Activated CD4-positive, alpha-beta T cell treated with anti-CD3 and anti-CD28 coated beads, Interleukin-2, amount 50 U/mL, for 16 hours (primary cell): ENCODE data around the gene KCNQ1.
"Not testable (repeated sequence)": the region's sequence is repeated elsewhere in the genome, so short reads cannot be mapped to it uniquely, and the experiment has no call there.

Experiments
- DNase-seq: peaks from one replicate; pipeline ENCODE4 v3.0.0-alpha.2; 2020

Gene KCNQ1

DNA sequence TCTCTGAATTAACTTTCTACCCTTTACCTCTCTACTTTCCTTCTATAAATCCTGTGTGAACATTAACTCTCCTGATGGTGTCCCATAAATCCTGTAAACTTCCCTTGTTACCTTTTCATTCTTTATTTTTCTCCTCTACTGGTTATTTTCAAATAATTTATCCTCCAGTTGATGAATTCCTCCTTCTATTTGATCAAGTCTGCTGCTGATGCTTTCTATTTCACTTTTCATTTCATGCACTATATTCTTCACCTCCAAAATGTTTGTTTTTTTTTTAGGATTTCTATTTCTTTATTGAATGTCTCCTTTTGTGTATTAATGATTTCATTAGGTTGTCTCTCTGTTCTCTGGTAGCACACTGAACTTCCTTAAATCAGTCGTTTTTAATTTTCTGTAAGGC is 186.4 kb downstream of the KCNQ1 start:
- no peak for DNase-seq

DNA sequence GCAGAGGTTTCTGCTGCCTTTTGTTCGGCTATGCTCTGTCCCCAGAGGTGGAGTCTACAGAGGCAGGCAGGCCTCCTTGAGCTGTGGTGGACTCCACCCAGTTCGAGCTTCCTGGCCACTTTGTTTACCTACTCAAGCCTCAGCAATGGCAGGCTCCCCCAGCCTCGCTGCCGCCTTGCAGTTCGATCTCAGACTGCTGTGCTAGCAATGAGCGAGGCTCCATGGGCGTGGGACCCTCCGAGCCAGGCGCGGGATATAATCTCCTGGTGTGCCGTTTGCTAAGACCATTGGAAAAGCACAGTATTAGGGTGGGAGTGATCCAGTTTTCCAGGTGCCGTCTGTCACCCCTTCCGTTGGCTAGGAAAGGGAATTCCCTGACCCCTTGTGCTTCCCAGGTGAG is 195.0 kb downstream of the KCNQ1 start:
- DNase-seq, result not testable (repeated sequence)

DNA sequence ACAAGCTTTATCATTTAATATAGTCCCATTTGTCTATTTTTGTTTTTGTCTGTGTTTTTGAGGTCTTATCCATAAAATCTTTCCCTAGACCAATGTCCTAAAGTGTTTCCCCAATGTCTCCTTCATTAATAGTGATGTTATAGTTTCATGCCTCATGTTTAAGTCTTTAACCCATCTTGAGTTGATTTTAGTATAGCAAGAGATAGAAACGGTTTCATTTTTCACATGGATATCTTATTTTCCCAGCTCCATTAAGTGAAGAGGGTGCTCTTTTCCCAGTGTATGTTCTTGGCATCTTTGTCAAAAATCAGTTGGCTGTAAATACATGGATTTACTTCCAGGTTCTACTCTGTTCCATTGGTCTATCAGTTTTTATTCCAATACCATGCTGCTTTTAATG is 196.8 kb downstream of the KCNQ1 start:
- no peak for DNase-seq

DNA sequence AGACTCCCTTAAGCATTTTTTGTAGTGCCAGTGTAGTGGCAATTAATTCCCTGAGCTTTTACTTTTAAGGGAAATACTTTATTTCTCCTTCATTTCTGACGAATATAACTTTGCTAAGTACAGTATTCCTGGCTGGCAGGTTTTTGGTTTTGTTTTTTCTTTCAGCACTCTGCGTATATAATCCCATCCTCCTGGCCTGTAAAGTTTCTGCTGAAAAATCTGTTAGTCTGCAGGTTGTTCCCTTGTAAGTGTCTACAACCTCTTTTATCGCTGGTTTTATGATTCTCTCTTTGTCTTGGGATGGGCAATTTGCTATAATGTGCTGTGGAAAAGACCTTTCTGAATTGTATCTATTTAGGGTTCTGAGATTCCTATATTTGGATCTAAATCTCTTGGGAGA is 198.9 kb downstream of the KCNQ1 start:
- DNase-seq, result no peak

DNA sequence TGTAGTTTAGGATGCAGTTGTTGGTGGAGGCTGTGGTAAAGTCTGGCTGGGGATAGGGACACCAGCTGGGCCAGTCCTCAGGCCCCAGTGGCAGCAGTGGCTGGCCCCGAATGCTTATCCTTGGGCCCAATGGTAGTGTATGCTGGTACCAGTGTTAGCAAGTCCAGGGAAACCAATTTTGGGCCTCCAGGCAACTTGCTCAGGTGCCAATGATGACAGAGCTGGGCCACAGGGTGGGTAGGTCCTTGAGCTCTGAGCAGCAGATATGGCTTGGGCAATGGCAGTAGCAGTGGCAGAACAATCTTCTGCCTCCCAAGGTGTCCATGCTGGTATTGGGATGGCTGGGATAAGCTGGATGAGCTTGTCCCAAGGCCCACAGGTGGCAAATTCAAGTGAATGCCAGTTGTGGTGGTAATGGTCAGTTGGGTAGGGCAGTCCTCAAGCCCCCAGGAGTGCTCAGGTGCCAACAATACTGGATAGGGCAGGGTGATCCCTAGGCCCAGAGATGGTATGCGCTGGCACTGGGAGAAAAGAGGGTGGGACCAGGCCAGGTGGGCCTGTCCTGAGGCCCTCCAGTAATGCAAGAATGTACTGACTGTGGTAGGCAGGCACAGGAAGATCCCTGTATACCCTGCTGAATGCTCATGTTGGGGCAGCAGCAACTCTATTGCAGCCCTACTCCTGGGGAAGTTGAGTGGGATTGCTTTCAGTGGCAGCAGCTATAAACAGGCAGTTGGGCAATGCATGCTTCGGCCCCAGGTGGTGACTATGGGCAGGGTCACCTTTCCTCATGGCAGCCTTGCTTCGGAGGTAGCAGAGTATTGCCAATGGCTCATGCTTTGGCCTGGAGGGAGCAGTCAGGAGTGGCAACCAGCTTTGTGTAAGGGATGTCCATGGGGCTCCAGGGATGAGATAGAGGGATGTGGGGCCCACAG is 200.3 kb downstream of the KCNQ1 start:
- no peak for DNase-seq

DNA sequence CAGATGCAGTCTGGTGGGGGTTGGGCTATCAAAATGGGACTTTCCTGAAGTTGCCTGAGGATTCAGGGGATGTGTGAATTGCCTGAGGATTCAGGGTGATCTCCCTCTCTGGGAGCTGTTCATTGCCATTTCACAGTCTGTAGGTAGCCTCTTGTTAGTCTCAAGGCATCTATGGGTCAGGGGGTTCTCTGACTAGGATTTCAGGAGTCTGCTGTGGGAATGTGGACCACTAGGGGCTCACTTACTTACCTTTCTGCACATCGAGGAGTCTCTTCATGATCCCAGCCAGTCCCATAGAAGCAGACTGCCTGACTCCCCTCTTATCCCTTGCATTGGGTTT is 200.9 kb downstream of the KCNQ1 start:
- no peak for DNase-seq

DNA sequence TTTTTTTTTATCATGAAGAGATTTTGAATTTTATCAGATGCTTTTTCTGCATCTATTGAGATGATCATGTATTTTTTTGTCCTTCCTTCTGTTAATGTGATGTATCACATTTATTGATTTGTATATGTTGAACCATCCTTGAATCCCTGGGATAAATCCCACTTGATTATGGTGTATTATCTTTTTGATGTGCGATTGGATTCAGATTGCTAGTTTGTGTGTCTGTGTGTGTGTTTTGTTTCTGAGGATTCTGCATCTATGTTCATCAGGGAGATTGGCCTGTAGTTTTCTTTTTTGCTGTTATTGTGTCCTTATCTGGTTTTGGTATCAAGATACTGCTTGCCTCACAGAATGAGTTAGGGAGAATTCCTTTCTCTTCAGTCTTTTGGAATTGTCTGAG is 202.4 kb downstream of the KCNQ1 start:
- no peak for DNase-seq

DNA sequence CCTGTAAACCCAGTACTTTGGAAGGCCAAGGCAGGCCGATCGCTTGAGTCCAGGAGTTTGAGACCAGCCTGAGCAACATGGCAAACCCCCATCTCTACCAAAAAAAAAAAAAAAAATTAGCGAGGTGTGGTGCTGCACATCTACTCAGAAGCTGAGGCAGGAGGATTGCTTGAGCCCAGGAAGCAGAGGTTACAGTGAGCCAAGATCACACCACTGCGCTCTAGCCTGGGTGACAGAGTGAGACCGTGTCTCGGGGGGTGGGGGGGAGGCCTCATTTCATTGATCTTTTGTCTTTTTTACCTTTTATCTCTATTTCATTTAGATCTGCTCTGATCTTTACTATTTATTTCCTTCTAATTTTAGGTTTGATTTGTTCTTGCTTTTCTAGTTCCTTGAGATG is 203.1 kb downstream of the KCNQ1 start:
- DNase-seq, result no peak

DNA sequence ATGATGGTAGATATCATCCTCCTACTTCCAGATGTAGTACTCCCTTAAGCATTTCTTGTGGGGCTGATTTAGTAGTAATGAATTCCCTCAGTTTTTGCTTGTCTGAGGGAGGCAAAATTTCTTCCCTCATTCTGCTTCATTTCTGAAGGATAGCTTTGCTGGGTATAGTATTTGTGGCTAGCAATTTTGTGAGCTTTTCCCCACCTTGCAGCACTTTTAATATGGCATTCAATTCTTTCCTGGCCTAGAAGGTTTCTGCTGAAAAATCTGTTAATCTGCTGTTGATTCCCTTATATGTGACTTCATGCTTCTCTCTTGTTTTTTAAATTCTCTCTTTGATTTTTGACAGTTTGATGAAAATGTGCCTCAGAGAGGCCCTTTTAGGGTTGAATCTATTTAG is 204.6 kb downstream of the KCNQ1 start:
- no peak for DNase-seq

DNA sequence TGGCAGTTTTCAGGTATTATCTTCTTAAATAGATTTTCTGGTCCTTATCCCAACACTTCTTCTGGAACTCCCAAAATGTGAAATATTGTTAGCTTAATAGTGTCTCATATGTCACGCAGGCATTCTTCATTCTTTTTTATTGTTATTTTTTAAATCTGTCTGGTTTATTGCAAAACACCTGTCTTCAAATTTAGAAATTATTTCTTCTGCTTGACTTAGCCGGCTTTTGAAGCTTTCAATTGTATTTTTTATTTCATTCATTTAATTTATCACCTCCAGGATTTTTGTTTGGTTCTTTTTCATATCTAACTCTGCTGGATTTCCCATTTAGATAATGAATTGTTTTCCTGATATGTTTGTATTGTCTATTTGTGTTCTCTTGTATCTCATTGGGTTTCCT is 205.0 kb downstream of the KCNQ1 start:
- DNase-seq, result no peak

DNA sequence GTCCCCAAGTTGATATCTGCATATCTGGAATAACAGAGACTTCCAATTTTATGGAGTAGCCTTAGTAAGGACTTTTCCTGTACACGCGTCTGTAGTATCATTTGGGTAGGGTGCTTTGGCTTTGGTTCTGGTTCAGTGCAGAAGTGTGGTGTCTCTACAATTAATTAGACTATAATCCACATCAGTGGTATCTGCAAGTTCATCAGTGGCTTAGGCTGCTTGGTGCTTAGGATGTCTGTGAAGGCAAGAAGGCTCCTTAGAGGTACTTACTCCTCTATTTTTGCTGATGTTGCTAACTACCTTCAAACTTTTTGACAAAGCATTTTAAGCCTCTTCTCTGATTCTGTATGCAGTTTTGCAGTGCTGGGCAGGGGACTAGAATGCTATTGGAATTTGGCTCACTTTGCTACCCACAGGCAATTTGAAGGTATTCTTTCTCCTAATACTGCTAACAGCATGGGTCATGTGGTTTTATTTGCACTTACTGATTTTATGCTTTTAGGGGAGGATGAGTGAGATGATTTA is 205.6 kb downstream of the KCNQ1 start:
- DNase-seq, result no peak

DNA sequence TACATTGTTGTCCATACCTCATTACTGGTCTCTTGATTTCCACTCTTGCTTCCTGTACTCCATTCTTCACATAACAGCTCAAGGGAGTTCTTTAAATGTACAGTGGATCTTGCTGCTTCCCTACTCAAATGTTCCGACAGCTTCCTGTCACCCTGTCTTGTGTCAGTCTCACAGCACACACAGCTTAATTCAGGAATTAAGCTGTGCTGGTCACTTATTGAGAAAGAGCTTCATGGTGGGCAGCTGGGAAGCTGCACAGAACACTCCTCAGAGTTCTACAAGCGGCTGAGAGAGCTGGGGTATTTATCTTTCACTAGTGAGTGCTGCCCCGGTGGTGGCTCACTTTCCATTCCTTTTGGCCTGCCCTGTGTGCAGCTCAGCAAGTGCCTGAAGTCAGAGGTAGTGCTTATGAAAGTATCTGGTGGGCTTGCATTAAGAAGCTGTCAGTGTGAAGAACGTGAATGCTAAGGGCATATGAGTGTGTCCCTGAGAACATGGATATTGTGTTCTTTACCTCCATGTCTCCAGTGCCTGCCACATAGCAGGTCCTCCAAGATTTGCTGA is 206.3 kb downstream of the KCNQ1 start:
- no peak for DNase-seq

DNA sequence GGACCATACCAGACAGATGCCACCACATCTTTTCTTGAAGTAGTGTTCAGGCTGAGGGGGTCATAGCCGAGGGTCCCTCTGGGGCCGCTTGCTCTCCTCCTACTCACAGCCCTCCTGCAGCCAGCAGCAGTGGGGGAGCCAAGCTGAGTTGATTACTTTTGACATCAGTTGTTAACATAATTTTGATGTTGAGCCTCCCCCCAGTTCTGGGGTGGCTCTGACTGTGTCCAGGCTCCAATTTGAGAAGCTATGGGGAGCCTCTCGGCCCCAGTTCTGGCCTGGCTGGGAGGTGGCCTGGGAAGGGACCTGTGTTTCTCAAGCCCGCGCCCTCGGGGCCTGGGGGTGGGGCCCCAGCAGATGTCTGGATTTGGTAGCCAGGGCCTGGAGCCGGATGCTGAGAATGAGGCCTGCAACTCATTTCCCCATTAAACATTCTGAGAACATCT is 207.0 kb downstream of the KCNQ1 start:
- DNase-seq, result no peak

DNA sequence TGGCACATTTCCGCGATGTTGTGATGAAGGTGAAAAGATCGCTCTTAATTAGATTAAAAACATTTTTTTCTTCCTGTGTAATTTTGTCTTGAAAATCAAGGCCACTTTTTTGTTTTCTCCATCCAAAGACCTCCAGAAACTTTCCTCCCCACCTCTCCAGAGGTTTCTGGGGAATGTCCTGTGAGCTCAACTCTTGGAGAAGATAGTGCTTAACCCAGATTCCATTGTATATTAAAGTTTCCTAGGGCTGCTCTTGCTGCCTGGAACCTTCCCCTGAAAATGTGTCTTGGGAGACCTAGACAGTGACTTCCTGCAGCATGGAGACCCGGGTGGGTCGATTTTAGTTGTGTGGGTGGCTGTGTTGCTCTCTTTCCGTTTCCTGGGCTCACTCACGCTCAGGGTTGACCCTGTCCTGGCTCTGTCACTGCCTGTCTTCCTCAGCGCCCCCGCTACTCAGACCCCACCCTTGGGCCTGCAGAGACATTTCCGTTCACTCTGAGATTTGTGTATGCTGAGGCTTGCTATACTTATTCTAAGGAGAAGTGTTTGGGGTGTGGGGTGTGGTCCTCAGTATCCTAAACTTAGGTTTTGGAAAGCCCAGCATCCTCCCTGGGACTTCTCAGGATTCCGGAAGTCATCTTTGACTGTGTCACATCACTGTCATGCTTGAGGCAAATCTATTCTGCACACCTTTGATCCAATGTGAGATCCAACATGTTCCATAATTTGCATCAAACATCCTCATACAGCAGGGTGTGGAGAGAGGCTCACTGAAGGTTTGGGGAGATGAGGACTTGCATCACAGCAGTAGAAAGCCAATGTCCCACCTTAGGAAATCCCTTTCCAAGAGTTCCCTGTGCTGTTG is 207.8 kb downstream of the KCNQ1 start:
- no peak for DNase-seq

DNA sequence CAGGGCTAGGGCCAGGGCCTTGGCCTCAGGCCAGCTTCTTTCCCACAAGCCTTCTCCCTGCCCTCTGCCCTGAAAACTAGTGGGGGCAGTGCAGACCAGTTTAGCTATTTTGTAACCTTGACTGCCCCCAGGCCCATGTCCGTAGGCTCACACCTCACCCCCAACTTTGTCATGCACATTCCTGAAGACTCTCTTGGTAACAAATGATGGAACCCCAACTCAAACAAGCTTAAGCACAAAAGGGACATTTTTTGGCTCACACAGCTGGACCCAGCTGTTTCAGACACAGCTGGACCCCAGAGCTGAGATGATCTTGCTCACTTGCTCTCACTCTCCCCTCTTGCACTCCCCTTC is 208.4 kb downstream of the KCNQ1 start:
- DNase-seq, result no peak

DNA sequence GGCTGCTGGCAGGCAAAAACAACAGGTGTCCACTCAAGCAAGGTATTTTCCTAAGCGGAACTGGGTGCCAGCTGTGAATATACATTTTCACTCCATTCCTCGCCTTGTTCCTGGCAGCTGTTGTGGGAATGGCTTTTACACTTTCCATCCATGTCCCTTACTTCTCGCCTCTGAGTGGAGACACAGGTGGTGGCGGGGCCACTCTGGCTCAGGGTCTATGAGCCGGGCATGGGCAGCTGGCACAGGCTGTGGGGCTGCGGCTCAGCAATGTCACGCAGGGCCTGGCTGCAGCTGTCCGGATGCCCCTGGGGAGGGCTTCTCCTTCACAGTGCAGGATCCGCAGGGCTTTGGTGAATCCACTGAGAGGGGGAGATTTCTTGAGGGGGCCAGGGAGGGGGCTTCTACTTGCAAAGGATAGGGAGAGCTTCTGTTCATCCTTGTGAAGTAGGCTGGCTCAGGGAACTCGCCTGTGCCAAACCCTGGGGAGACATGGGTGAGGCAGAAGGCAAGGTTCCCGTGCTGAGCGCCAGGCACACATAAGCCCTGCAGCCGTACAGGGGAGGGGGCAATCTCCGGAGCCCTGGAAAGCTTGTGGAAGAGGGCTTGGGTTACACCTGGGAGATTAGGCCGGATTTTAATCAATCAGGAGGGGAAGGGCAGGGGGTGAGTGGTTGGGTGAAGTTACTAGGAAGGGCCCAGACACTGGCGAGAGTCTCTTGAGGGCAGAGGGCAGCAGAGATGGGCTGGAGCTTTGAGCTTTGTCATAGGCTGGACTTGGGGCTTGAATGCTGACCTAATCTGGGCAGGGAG is 209.3 kb downstream of the KCNQ1 start:
- no peak for DNase-seq

DNA sequence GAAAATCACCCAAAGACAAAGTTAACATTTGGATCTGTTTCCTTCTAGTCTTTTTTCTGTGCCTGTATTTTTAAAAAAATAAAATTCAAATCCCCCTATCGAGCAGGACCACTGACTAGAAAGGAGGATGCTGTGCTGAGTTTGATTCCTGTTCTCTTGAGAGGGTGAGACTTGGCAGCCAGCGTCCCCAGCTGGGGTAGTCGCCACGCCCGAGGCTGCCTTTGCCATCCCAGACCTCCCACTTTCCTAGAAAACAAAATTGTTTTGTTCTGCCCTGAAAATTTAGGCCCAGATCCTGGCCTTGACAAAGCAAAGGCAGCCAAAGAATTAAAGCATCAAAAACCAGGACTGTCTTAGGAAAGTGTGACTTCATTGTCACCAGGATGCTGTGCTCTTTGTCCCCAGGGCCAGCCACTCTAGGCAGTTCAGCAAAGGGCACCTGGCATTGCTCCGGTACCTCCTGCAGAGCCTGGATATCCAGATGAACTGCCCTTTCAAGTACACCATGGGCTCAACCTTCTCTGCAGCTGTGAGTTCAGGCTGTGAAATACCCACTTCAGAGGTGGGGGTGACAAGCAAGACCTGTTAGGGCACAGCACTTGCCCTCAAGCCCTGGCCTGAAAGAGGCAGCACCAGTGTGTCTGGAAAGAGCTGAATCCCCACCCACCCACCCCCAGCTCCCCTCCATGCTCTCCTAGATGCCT is 210.4 kb downstream of the KCNQ1 start:
- DNase-seq, result no peak

DNA sequence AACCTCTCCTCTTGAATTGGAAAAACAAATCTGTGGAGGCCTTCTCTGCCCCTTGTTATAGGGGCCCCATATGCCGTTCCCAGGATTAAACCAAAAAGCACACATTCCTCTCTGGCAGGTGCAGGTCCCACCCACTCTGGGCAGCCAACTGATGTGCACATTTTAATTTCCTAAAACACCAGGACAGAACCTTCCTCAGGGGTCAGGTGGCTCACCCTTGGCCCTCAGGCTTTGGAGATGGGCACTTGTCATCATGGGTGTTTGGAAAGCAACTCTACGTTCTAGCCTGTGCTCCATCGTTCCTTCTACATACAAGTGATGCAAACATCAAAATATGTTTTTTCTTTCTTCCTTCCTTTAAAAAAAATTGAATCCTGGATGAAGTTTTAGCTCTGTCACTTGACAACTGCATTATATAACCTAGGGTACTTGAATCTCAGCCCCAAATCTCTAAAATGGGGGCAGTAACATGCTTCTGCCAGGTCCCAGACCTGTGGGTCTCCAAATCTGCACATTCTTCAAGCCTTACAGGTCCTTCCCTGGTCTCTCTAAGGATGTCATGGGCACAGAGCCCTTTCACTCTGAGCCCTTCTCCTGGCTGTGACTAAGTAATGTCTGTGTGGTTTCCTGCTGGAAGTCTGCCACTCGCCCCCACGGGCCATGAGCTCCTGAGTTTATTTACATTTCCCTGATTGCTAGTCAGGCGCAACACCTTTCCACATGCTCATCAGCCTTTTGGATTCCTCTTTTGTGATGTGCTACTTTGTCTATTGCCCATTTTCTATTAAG is 211.2 kb downstream of the KCNQ1 start:
- DNase-seq, result no peak

DNA sequence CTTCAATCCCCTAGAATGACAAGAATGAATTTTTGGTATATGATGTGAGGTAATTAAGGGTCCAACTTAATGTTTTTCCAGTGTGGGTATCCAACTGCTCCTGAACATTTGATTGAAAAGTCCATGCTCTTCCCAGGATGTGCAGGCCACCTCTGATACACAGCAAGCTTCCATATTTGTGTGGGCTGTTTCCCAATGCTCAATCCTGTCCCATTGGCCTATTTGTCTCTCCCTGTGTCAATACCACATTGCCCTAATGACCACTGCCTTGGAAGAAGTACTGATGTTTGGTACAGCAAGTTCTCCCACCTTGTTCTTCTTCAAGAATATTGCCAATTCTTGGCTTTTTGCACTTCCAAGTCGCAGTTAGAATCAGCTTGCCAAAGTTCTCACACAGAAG is 212.1 kb downstream of the KCNQ1 start:
- DNase-seq, result no peak

DNA sequence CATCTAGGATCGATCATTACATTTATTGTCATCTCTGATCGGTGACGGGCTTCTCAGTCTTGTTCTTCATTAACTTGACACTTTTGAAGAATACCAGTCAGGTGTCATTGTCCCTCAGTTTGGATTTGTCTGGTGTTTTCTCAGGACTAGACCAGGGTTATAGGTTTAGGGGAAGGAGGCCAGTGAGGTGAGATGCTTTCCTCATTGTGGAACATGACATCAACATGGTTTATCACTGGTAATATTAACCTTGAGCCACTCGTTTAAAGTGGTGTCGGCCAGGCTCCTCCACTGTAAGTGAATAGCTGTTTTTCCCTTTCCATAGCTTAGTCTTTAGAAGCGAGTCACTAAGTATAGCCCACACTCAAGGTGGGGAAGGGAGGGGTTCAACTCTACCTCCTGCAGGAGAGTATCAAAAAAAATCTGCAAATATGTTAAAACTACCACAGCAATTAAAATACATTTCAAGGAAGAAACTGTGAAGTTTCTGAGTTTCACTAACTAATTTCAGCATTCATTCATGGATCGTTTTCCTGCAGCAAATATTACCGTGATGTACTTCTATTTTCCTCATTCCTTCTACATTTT is 213.0 kb downstream of the KCNQ1 start:
- no peak for DNase-seq
